Measurements from ENCODE around the gene LRRC45. TPM values are rescaled to one million over a fixed set of nuclear protein-coding genes. Genes with fewer than 3 reads are reported as not detected.

The LRRC45 gene
- total RNA-seq, 4 donors from 2014 or later: 13.1 to 25.8 (median 15.3) TPM

GRCh38 chr17:82055023-82055964 lies 32.2 kb downstream of the LRRC45 start:
- Histone ChIP-seq H3K4me1 (peaks cover 3 to 39% (median 18%) of the 10 kb centered on the region in 4 donors), H3K27me3 (no peaks in the 10 kb centered on the region), H3K36me3 (peaks cover 0 to 76% (median 32%) of the 10 kb centered on the region in 3 donors), H3K27ac (no peak overlapping the region), H3K9me3 (no peaks in the 10 kb centered on the region), H3K4me3 (no peak overlapping the region)
- WGBS, 2 donors: 80 to 83% methylated on average over 21 to 22 of the region's 26 CpGs
- DNase-seq (ENCODE audit: low spot score in 2 of 2): no peak
- TF ChIP-seq, protein P1, sequence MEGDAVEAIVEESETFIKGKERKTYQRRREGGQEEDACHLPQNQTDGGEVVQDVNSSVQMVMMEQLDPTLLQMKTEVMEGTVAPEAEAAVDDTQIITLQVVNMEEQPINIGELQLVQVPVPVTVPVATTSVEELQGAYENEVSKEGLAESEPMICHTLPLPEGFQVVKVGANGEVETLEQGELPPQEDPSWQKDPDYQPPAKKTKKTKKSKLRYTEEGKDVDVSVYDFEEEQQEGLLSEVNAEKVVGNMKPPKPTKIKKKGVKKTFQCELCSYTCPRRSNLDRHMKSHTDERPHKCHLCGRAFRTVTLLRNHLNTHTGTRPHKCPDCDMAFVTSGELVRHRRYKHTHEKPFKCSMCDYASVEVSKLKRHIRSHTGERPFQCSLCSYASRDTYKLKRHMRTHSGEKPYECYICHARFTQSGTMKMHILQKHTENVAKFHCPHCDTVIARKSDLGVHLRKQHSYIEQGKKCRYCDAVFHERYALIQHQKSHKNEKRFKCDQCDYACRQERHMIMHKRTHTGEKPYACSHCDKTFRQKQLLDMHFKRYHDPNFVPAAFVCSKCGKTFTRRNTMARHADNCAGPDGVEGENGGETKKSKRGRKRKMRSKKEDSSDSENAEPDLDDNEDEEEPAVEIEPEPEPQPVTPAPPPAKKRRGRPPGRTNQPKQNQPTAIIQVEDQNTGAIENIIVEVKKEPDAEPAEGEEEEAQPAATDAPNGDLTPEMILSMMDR (IDR thresholded peaks at IDR 0.05): no peak
- TF ChIP-seq POLR2A (IDR thresholded peaks at IDR 0.05): no peak
- no peak for TF ChIP-seq EP300 (IDR thresholded peaks at IDR 0.05)

GRCh38 chr17:82055965-82056728 lies 33.0 kb downstream of the LRRC45 start:
- no peak overlapping the region for H3K27ac ChIP-seq
- H3K4me1 ChIP-seq: peaks cover 3 to 31% (median 14%) of the 10 kb centered on the region in 4 donors
- peaks cover 0 to 82% (median 39%) of the 10 kb centered on the region in 3 donors for H3K36me3 ChIP-seq
- no peaks in the 10 kb centered on the region for H3K9me3 ChIP-seq
- TF ChIP-seq POLR2A (IDR thresholded peaks at IDR 0.05): no peak
- no peaks in the 10 kb centered on the region for H3K27me3 ChIP-seq
- DNase-seq (ENCODE audit: low spot score in 2 of 2): no peak
- WGBS, 2 donors: 89 to 91% methylated on average over 20 to 25 of the region's 28 CpGs
- H3K4me3 ChIP-seq: no peak overlapping the region

GRCh38 chr17:82056729-82057621 lies 33.9 kb downstream of the LRRC45 start:
- no peaks in the 10 kb centered on the region for H3K27me3 ChIP-seq
- no peak overlapping the region for H3K4me3 ChIP-seq
- peaks cover 0 to 90% (median 42%) of the 10 kb centered on the region in 3 donors for H3K36me3 ChIP-seq
- H3K4me1 ChIP-seq: peaks cover 3 to 29% (median 14%) of the 10 kb centered on the region in 4 donors
- H3K9me3 ChIP-seq: no peaks in the 10 kb centered on the region
- H3K27ac ChIP-seq: no peak overlapping the region
- TF ChIP-seq, protein P1 (IDR thresholded peaks at IDR 0.05): no peak
- WGBS, 2 donors: 64 to 83% methylated on average over 10 to 21 of the region's 29 CpGs
- no peak for DNase-seq (ENCODE audit: low spot score in 2 of 2)

DNA sequence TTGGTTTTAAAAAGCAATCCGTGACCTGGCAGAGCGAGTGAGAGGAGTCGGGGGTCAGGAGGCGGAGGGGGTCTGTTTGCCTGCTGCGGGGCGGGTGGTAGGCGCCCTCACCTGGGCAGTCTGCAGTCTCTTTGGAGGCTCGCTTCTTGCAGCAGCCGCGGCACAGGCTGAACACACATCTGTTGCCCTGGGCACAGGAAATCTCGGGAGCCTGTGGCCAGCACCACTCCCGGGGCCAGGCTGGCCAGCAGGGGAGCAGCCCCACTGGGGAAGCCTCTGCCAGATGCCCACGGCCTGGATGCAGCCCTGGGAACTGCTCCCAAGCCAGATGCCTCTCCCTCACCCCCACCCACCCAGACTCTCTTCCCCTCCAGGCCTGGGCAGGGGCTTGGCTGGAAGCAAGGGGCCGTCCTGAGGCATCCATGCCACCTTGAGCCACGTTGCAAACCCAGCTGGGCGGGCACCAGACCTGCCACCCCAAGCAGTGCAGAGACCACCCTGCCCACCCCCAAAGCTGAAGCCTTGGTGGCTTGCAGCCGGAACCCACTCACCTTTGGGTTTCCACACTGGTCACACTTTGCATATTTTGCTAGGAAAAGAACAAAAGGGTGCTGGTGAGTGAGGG lies 35.2 kb downstream of the LRRC45 start:
- peaks cover 0 to 100% (median 42%) of the 10 kb centered on the region in 3 donors for H3K36me3 ChIP-seq

DNA sequence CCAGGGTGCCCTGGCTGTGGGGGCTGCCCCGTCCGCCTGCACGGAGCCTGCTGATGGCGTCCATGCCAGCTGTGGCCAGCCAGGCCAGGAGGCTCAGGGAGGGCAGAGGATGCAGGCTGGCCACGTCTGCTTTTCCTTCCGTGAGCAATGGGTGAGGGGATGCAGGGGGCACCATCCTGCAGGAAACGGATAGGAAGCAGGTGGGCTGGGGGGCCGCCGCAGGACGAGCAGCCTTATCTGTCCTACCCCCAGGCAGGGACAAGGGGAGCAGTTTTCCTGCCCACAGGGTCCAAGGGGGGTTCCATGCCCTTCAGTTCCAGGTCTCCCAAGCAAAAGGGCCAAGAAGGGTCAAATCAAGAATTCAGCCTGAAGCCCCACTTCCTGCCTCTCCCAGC lies 35.7 kb downstream of the LRRC45 start:
- Histone ChIP-seq H3K27me3 (no peaks in the 10 kb centered on the region), H3K36me3 (peaks cover 0 to 100% (median 42%) of the 10 kb centered on the region in 3 donors), H3K4me3 (no peak overlapping the region), H3K4me1 (peaks cover 0 to 18% (median under 1%) of the 10 kb centered on the region in 4 donors), H3K9me3 (no peaks in the 10 kb centered on the region), H3K27ac (no peak overlapping the region)
- WGBS, 2 donors: 59 to 70% methylated on average over 7 to 10 of the region's 10 CpGs
- DNase-seq (ENCODE audit: low spot score in 2 of 2): no peak
- TF ChIP-seq, protein P1 (IDR thresholded peaks at IDR 0.05): no peak
- TF ChIP-seq EP300 (IDR thresholded peaks at IDR 0.05) (no peak), POLR2A (IDR thresholded peaks at IDR 0.05) (no peak)

More for the DNA sequence above, 35.2 kb downstream of the LRRC45 start:
- Histone ChIP-seq H3K4me3 (no peak overlapping the region), H3K27me3 (no peaks in the 10 kb centered on the region), H3K27ac (no peak overlapping the region), H3K4me1 (peaks cover 0 to 18% (median 3%) of the 10 kb centered on the region in 4 donors), H3K9me3 (no peaks in the 10 kb centered on the region)
- WGBS, 2 donors: 79 to 88% methylated on average over 14 to 16 of the region's 17 CpGs
- TF ChIP-seq POLR2A (IDR thresholded peaks at IDR 0.05): no peak
- DNase-seq (ENCODE audit: low spot score in 2 of 2): no peak
